HCT116 (cell line): Measurements from ENCODE around the gene PRKD3. TPM values are rescaled to one million over a fixed set of nuclear protein-coding genes. Genes with fewer than 3 reads are reported as not detected.

Experiments used
- ATAC-seq: fragments of 200-7000 bp; cut with Tn5 transposase; 2 replicates; pipeline ENCODE4 v1.9.1; 2020; ENCODE audit warnings: mild to moderate bottlenecking, moderate library complexity
- BruUV-seq: library from RNA; stranded (reverse); fragments of 400-500 nt; replicated peaks from 2 replicates; lab custom pipeline; 2021; lab: Mats Ljungman, UMichigan
- CTCF ChIA-PET: fragments of 300-600 bp; sonication (Branson Sonifier 250); formaldehyde crosslinking; loops from one replicate; lab custom pipeline; 2021; ENCODE audit warnings: antibody characterized with exemption; lab: Charles Lee
- POLR2A ChIA-PET: fragments of 300-600, 350-600 bp; sonication (Branson Sonifier 250); formaldehyde crosslinking; loops from one replicate; lab custom pipeline; 2021; ENCODE audit warnings: antibody characterized with exemption; lab: Charles Lee
- RAD21 ChIA-PET, 2 experiments: fragments of 300-600 bp; sonication (Branson Sonifier 250); formaldehyde crosslinking; loops; one replicate each; lab custom pipeline; 2023; ENCODE audit warnings: low total read pairs in 2 of 2; ENCODE audit not compliant: uncharacterized antibody in 2 of 2, unreplicated experiment in 2 of 2, low non-redundant PET in 1 of 2; lab: Charles Lee
- DNase-seq: peaks from one replicate; pipeline ENCODE4 v3.0.0-alpha.2; 2010; ENCODE audit warnings: low read depth, low spot score
- H2AFZ ChIP-seq: fragments of 200-600 bp; shearing (Covaris generic), sonication (generic); 2 replicates; pipeline ENCODE4 v1.6.1; 2017; ENCODE audit warnings: low read depth, mixed run types, mixed read lengths, antibody characterized with exemption, low read length; ENCODE audit not compliant: poor library complexity, severe bottlenecking
- H3K27ac ChIP-seq: 2 replicates; pipeline ENCODE4 v1.5.1; 2012; ENCODE audit warnings: low read depth, low read length
- H3K27me3 ChIP-seq: fragments of 200-600 bp; sonication (generic); 2 replicates; pipeline ENCODE4 v1.6.1; 2016; ENCODE audit warnings: mixed run types, low read length, mixed read lengths; ENCODE audit not compliant: insufficient read depth
- H3K36me3 ChIP-seq, 2 experiments: fragments of 200-500 bp in 1 of 2; fragments of 200-600 bp in 1 of 2; sonication (Bioruptor generic) in 1 of 2; sonication (generic) in 1 of 2; 2 replicates each; pipeline versions ENCODE4 v1.5.1 to v1.6.1; 2014 to 2016; ENCODE audit warnings: low read length in 2 of 2, inconsistent platforms in 1 of 2, mixed read lengths in 1 of 2, mixed run types in 1 of 2; ENCODE audit not compliant: insufficient read depth in 2 of 2, control insufficient read depth in 1 of 2
- H3K4me1 ChIP-seq, 2 experiments: fragments of 200-600 bp in 1 of 2; sonication (generic) in 1 of 2; 2 replicates each; pipeline versions ENCODE4 v1.5.1 to v1.6.1; 2012 to 2017; ENCODE audit warnings: low read length in 2 of 2, inconsistent platforms in 1 of 2, mild to moderate bottlenecking in 1 of 2, mixed read lengths in 1 of 2, mixed run types in 1 of 2, moderate library complexity in 1 of 2; ENCODE audit not compliant: insufficient read depth in 2 of 2, control insufficient read depth in 1 of 2
- H3K4me2 ChIP-seq: fragments of 200-600 bp; sonication (generic); 2 replicates; pipeline ENCODE4 v1.6.1; 2017; ENCODE audit warnings: mixed run types, low read length, mixed read lengths
- H3K4me3 ChIP-seq, 2 experiments: fragments of 200-600 bp in 1 of 2; sonication (generic) in 1 of 2; replicated peaks in 1 of 2; 2 replicates each; pipeline ENCODE4 v1.5.1; 2011 to 2016; ENCODE audit warnings: low read length in 2 of 2, control low read depth in 1 of 2, low read depth in 1 of 2, mild to moderate bottlenecking in 1 of 2, mixed read lengths in 1 of 2, mixed run types in 1 of 2
- H3K79me2 ChIP-seq: fragments of 200-600 bp; sonication (generic); 2 replicates; pipeline ENCODE4 v1.6.1; 2017; ENCODE audit warnings: mild to moderate bottlenecking, mixed run types, low read length, moderate library complexity, mixed read lengths; ENCODE audit not compliant: insufficient read depth
- H3K9ac ChIP-seq: fragments of 200-600 bp; sonication (generic); 2 replicates; pipeline ENCODE4 v1.6.1; 2016; ENCODE audit warnings: low read length, mixed read lengths
- H3K9me2 ChIP-seq: fragments of 200-600 bp; sonication (generic), shearing (Covaris generic); 2 replicates; pipeline ENCODE4 v1.6.1; 2017; ENCODE audit warnings: mixed run types, mild to moderate bottlenecking, moderate library complexity; ENCODE audit not compliant: insufficient read depth
- H3K9me3 ChIP-seq, 2 experiments: fragments of 200-500 bp in 1 of 2; fragments of 200-600 bp in 1 of 2; sonication (Bioruptor generic) in 1 of 2; sonication (generic) in 1 of 2; 2 replicates each; pipeline ENCODE4 v1.6.1; 2014 to 2017; ENCODE audit warnings: low read length in 2 of 2, mixed read lengths in 2 of 2, inconsistent platforms in 1 of 2, low read depth in 1 of 2, mild to moderate bottlenecking in 1 of 2, mixed run types in 1 of 2, moderate library complexity in 1 of 2; ENCODE audit not compliant: control insufficient read depth in 1 of 2, insufficient read depth in 1 of 2
- H4K20me1 ChIP-seq: fragments of 200-600 bp; sonication (generic), shearing (Covaris generic); 2 replicates; pipeline ENCODE4 v1.6.1; 2017; ENCODE audit warnings: mixed run types, mild to moderate bottlenecking, moderate library complexity; ENCODE audit not compliant: insufficient read depth
- CBX3 ChIP-seq: IDR thresholded peaks from 2 replicates; pipeline ENCODE4 v1.6.1; 2012; ENCODE audit warnings: low read depth
- CEBPB ChIP-seq: IDR thresholded peaks from 2 replicates; pipeline ENCODE4 v1.6.1; 2012; ENCODE audit warnings: low read depth
- EGR1 ChIP-seq: IDR thresholded peaks from 2 replicates; pipeline ENCODE4 v1.6.1; 2012; ENCODE audit warnings: low read depth
- FOSL1 ChIP-seq: IDR thresholded peaks from 2 replicates; pipeline ENCODE4 v1.6.1; 2012; ENCODE audit warnings: low read depth
- POLR2A ChIP-seq: IDR thresholded peaks from 2 replicates; pipeline ENCODE4 v1.7.0; 2011; ENCODE audit warnings: borderline replicate concordance; ENCODE audit not compliant: insufficient read depth, insufficient read length; ENCODE audit errors: extremely low read depth
- RAD21 ChIP-seq: IDR thresholded peaks from 2 replicates; pipeline ENCODE4 v1.6.1; 2012; ENCODE audit warnings: low read depth, mild to moderate bottlenecking
- SIN3A ChIP-seq: IDR thresholded peaks from 2 replicates; pipeline ENCODE4 v1.6.1; 2012; ENCODE audit warnings: low read depth
- YY1 ChIP-seq: IDR thresholded peaks from 2 replicates; pipeline ENCODE4 v1.6.1; 2011; ENCODE audit warnings: low read length, low read depth, moderate library complexity, mild to moderate bottlenecking; ENCODE audit not compliant: insufficient replicate concordance; ENCODE audit errors: extremely low read depth
- intact Hi-C: fragments of 100-400 bp; cut with micrococcal nuclease; formaldehyde crosslinking; loops from 2 replicates; pipeline ENCODE4 v1.10.0; 2022
- total RNA-seq: library from RNA; stranded (reverse); gene quantifications from one replicate; pipeline ENCODE4 v1.2.1, GENCODE V29; 2021; ENCODE audit not compliant: unreplicated experiment
- TF ChIP-seq, protein P1 (sequence below): IDR thresholded peaks from 2 replicates; pipeline ENCODE4 v1.6.1; 2011; ENCODE audit warnings: mild to moderate bottlenecking, low read length, moderate library complexity; ENCODE audit not compliant: insufficient replicate concordance; ENCODE audit errors: extremely low read depth
- TF ChIP-seq, protein P2 (sequence below): IDR thresholded peaks from 2 replicates; pipeline ENCODE4 v1.6.1; 2012; ENCODE audit warnings: low read depth

Gene PRKD3
- total RNA-seq, 1 experiment from 2014 or later = 13.9 TPM

DNA sequence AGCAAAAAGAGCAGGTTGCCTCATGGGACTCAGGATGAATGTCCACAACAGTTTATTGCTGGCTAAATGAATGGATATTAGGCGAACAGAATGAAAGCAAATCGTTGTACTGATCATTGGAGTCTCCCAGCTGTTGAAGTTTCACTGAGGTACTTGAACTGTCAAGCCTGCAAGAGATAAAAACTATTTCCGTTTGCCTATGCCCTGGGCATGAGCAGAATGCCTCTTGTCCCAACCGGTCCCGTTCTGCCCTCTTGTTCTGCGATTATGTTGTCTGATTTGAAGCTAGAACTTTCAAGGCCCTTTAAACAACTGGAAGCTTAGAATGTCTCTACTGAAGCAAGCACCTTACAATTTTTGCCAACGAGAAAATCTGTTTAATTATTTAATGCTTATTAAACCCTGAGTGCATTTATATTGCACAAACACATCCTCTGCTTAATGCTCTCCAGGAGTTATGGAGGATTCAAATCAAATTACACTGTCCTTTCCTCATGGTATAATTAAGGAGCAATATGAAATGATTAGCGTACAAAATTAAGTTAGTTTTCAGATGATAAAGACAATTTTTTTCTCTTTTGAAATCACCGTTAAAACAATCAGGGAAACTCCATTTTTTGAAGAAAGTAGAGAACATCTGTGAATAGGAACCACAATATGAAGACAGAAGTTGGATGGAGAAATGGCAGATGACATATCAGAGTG lies 37.5 kb upstream of the PRKD3 start:
- ChIA-PET RAD21 (no interaction called here), POLR2A (no interaction called here), CTCF (interaction anchor here (1.6 kb wide), 1 partner anchor 34 kb away, joined by 3 read pairs; no protein-coding TSS in a partner anchor)
- H3K9me2 ChIP-seq = no peaks in the 10 kb centered on the region
- no peaks in the 10 kb centered on the region for H3K4me1 ChIP-seq
- H3K27me3 ChIP-seq = peaks cover 10% of the 10 kb centered on the region; the same call in 1 of the 2 replicates
- BruUV-seq = no TSS peak
- H2AFZ ChIP-seq = no peak overlapping the region
- no peaks in the 10 kb centered on the region for H3K79me2 ChIP-seq
- DNase-seq (no peak), ATAC-seq (no peak)
- no peaks in the 10 kb centered on the region for H3K9me3 ChIP-seq
- TF ChIP-seq, protein P1, sequence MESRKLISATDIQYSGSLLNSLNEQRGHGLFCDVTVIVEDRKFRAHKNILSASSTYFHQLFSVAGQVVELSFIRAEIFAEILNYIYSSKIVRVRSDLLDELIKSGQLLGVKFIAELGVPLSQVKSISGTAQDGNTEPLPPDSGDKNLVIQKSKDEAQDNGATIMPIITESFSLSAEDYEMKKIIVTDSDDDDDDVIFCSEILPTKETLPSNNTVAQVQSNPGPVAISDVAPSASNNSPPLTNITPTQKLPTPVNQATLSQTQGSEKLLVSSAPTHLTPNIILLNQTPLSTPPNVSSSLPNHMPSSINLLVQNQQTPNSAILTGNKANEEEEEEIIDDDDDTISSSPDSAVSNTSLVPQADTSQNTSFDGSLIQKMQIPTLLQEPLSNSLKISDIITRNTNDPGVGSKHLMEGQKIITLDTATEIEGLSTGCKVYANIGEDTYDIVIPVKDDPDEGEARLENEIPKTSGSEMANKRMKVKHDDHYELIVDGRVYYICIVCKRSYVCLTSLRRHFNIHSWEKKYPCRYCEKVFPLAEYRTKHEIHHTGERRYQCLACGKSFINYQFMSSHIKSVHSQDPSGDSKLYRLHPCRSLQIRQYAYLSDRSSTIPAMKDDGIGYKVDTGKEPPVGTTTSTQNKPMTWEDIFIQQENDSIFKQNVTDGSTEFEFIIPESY = no peak
- TF ChIP-seq YY1 (no peak), EGR1 (no peak), POLR2A (no peak), FOSL1 (no peak)
- no peak overlapping the region for H3K9ac ChIP-seq
- no peaks in the 10 kb centered on the region for H3K36me3 ChIP-seq
- H3K4me2 ChIP-seq = no peak overlapping the region
- H4K20me1 ChIP-seq = no peaks in the 10 kb centered on the region
- intact Hi-C loops = no loop called here
- H3K27ac ChIP-seq = no peak overlapping the region
- H3K4me3 ChIP-seq = no peak overlapping the region

DNA sequence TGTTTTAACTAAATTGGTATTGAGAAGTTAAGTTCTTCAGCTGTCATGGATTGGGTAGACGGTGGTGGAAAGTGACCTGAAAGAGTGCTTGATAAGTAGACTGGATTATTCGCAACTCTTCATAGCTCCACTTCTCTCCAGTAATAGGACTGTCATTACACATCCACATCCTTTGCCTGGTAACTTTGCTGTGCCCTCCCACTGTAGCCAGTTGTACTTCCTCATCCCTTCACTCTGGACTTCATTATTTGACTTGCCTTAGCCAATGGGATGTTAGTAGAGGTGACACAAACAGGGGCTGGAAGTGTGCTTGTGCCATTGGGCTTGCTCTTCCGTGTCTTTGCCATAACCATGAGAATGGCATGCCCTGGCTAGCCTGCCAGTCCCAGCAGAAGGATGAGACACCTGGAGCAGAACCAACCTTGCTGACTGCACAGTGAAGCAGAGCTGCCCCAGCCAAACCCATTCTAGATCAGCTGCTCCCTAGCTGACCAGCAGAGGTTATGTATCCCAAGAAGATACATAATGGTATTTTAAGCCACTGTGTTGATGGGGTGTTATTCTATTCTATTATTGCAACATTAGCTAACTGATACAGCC lies 36.7 kb upstream of the PRKD3 start:
- intact Hi-C loops = no loop called here
- DNase-seq = no peak
- TF ChIP-seq CBX3 = no peak
- TF ChIP-seq, protein P2, sequence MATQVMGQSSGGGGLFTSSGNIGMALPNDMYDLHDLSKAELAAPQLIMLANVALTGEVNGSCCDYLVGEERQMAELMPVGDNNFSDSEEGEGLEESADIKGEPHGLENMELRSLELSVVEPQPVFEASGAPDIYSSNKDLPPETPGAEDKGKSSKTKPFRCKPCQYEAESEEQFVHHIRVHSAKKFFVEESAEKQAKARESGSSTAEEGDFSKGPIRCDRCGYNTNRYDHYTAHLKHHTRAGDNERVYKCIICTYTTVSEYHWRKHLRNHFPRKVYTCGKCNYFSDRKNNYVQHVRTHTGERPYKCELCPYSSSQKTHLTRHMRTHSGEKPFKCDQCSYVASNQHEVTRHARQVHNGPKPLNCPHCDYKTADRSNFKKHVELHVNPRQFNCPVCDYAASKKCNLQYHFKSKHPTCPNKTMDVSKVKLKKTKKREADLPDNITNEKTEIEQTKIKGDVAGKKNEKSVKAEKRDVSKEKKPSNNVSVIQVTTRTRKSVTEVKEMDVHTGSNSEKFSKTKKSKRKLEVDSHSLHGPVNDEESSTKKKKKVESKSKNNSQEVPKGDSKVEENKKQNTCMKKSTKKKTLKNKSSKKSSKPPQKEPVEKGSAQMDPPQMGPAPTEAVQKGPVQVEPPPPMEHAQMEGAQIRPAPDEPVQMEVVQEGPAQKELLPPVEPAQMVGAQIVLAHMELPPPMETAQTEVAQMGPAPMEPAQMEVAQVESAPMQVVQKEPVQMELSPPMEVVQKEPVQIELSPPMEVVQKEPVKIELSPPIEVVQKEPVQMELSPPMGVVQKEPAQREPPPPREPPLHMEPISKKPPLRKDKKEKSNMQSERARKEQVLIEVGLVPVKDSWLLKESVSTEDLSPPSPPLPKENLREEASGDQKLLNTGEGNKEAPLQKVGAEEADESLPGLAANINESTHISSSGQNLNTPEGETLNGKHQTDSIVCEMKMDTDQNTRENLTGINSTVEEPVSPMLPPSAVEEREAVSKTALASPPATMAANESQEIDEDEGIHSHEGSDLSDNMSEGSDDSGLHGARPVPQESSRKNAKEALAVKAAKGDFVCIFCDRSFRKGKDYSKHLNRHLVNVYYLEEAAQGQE = no peak
- no peak for TF ChIP-seq SIN3A
- TF ChIP-seq YY1 = no peak
- TF ChIP-seq RAD21 = no peak
- TF ChIP-seq CEBPB = no peak
- TF ChIP-seq, protein P1 = no peak
- TF ChIP-seq FOSL1 = no peak

More for the DNA sequence above, 36.7 kb upstream of the PRKD3 start:
- no peak overlapping the region for H3K4me2 ChIP-seq
- no peaks in the 10 kb centered on the region for H3K9me3 ChIP-seq
- H3K27ac ChIP-seq = no peak overlapping the region
- no peaks in the 10 kb centered on the region for H3K79me2 ChIP-seq
- no peaks in the 10 kb centered on the region for H3K9me2 ChIP-seq
- no peak overlapping the region for H2AFZ ChIP-seq
- no peaks in the 10 kb centered on the region for H3K4me1 ChIP-seq
- H4K20me1 ChIP-seq = no peaks in the 10 kb centered on the region
- BruUV-seq = no TSS peak
- ChIA-PET CTCF (interaction anchor here (1.6 kb wide), 1 partner anchor 35 kb away, joined by 3 read pairs; no protein-coding TSS in a partner anchor), RAD21 (no interaction called here), POLR2A (no interaction called here)
- no peak overlapping the region for H3K9ac ChIP-seq
- H3K27me3 ChIP-seq = peaks cover 10% of the 10 kb centered on the region; the same call in 1 of the 2 replicates
- no peak for ATAC-seq
- no peak overlapping the region for H3K4me3 ChIP-seq
- no peaks in the 10 kb centered on the region for H3K36me3 ChIP-seq
